ENCODE data around the gene ANKLE2.

ANKLE2 gene

GRCh38 chr12:132710405-132711079, 51.1 kb downstream of the ANKLE2 start, which contains the start of gene PGAM5 (continued):
- TF ChIP-seq ZNF280C (tag by site-specific recombination; IDR thresholded peaks at IDR 0.05) (no peak), HIC1 (tag by site-specific recombination; IDR thresholded peaks at IDR 0.05) (no peak), ZEB2 (tag by site-specific recombination; IDR thresholded peaks at IDR 0.05) (peak; percentile 67), BCL11A (tag by site-specific recombination; IDR thresholded peaks at IDR 0.05; ENCODE audit: low read depth) (no peak), ZSCAN23 (tag by site-specific recombination; IDR thresholded peaks at IDR 0.05) (no peak), ZSCAN30 (tag by site-specific recombination; IDR thresholded peaks at IDR 0.05) (peak; percentile 86), ZNF202 (tag by site-specific recombination; IDR thresholded peaks at IDR 0.05; ENCODE audit: borderline replicate concordance) (no peak), ZNF768 (tag by site-specific recombination; IDR thresholded peaks at IDR 0.05) (no peak), ZNF16 (tag by site-specific recombination; IDR thresholded peaks at IDR 0.05; ENCODE audit: low read depth) (no peak), ZNF140 (tag by site-specific recombination; IDR thresholded peaks at IDR 0.05) (no peak), SP7 (tag by site-specific recombination; IDR thresholded peaks at IDR 0.05) (peak; percentile 46; the same call in 1 of the 2 replicates), TCF7L2 (IDR thresholded peaks at IDR 0.05; ENCODE audit: borderline replicate concordance, low read depth, low read length) (no peak), FEZF1 (tag by site-specific recombination; IDR thresholded peaks at IDR 0.05) (no peak), ZNF548 (tag by site-specific recombination; IDR thresholded peaks at IDR 0.05) (no peak), ZNF600 (tag by site-specific recombination; IDR thresholded peaks at IDR 0.05) (peak; percentile 57), ZNF621 (tag by site-specific recombination; IDR thresholded peaks at IDR 0.05) (no peak), KLF9 (tag by site-specific recombination; IDR thresholded peaks at IDR 0.05; ENCODE audit: low read depth) (no peak; the same call in 1 of the 2 replicates), ZNF596 (tag by site-specific recombination; IDR thresholded peaks at IDR 0.05) (peak; percentile 46; the same call in 1 of the 2 replicates), CTCF (tag by site-specific recombination; IDR thresholded peaks at IDR 0.05) (peak; percentile 41), ZNF155 (tag by site-specific recombination; IDR thresholded peaks at IDR 0.05) (no peak), WT1 (tag by site-specific recombination; IDR thresholded peaks at IDR 0.05) (no peak), GFI1B (tag by site-specific recombination; IDR thresholded peaks at IDR 0.05) (no peak), ZNF660 (tag by site-specific recombination; IDR thresholded peaks at IDR 0.05) (peak; percentile 57; the same call in 1 of the 2 replicates), KLF1 (tag by site-specific recombination; IDR thresholded peaks at IDR 0.05) (peak; percentile 75), ZNF677 (tag by site-specific recombination; IDR thresholded peaks at IDR 0.05) (0 out of 2 replicates have a peak, but pooled peaks have one; percentile 3), ZBTB48 (tag by site-specific recombination; IDR thresholded peaks at IDR 0.05) (no peak), BCL11B (tag by site-specific recombination; IDR thresholded peaks at IDR 0.05; ENCODE audit: low read depth) (no peak), ZNF510 (tag by site-specific recombination; IDR thresholded peaks at IDR 0.05; ENCODE audit: insufficient replicate concordance) (no peak), ZNF785 (tag by site-specific recombination; IDR thresholded peaks at IDR 0.05) (peak; percentile 99), ZNF701 (tag by site-specific recombination; IDR thresholded peaks at IDR 0.05) (no peak), GLI2 (tag by site-specific recombination; IDR thresholded peaks at IDR 0.05; ENCODE audit: borderline replicate concordance, low read depth) (no peak)
- TF ChIP-seq, protein P1, sequence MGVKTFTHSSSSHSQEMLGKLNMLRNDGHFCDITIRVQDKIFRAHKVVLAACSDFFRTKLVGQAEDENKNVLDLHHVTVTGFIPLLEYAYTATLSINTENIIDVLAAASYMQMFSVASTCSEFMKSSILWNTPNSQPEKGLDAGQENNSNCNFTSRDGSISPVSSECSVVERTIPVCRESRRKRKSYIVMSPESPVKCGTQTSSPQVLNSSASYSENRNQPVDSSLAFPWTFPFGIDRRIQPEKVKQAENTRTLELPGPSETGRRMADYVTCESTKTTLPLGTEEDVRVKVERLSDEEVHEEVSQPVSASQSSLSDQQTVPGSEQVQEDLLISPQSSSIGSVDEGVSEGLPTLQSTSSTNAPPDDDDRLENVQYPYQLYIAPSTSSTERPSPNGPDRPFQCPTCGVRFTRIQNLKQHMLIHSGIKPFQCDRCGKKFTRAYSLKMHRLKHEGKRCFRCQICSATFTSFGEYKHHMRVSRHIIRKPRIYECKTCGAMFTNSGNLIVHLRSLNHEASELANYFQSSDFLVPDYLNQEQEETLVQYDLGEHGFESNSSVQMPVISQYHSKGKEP (tag by site-specific recombination; IDR thresholded peaks at IDR 0.05): no peak
